ENCODE data around the gene FUT2.

DNA sequence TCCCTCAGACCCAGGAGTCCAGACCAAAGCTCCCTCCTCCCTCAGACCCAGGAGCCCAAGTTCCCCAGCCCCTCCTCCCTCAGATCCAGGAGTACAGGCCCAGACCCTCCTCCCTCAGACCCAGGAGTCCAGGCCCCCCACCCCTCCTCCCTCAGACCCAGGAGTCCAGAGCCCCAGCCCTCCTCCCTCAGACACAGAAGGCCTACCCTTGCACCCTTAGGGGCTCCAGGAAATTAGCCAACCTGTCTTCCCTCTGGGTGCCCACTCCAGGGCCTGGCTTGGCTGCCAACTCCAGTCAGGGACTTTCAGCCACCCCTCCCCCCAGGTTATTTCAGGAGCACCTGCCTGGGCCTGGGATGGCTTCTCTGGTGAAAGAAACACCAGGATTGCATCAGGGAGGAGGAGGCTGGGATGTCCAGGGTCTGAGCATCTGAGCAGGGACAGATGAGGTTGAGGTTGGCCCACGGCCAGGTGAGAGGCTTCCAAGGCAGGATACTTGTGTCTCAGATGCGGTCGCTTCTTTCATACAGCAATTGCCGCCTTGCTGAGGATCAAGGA lies 59.4 kb downstream of the FUT2 start, which contains the start of gene FGF21:
- TF ChIP-seq, protein P1, sequence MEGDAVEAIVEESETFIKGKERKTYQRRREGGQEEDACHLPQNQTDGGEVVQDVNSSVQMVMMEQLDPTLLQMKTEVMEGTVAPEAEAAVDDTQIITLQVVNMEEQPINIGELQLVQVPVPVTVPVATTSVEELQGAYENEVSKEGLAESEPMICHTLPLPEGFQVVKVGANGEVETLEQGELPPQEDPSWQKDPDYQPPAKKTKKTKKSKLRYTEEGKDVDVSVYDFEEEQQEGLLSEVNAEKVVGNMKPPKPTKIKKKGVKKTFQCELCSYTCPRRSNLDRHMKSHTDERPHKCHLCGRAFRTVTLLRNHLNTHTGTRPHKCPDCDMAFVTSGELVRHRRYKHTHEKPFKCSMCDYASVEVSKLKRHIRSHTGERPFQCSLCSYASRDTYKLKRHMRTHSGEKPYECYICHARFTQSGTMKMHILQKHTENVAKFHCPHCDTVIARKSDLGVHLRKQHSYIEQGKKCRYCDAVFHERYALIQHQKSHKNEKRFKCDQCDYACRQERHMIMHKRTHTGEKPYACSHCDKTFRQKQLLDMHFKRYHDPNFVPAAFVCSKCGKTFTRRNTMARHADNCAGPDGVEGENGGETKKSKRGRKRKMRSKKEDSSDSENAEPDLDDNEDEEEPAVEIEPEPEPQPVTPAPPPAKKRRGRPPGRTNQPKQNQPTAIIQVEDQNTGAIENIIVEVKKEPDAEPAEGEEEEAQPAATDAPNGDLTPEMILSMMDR (IDR thresholded peaks at IDR 0.05) = no peak
- no peak for TF ChIP-seq POLR2A (IDR thresholded peaks at IDR 0.05)
